Measurements from ENCODE around the gene GH1. TPM values are rescaled to one million over a fixed set of nuclear protein-coding genes. Genes with fewer than 3 reads are reported as not detected.
"Not testable (repeated sequence)": the region's sequence is repeated elsewhere in the genome, so short reads cannot be mapped to it uniquely, and the experiment has no call there.

The GH1 gene
- not detected for total RNA-seq
- not detected for polyA plus RNA-seq

- H3K36me3 ChIP-seq (ENCODE audit: control insufficient read depth in 4 of 4, insufficient read depth in 3 of 4, low read depth in 1 of 4, low read length in 3 of 4); DNase-seq (ENCODE audit: low spot score); H3K4me1 ChIP-seq (ENCODE audit: control insufficient read depth in 4 of 4, insufficient read depth in 4 of 4, low read length in 3 of 4); H3K9ac ChIP-seq (ENCODE audit: low read depth in 1 of 2, low read length in 2 of 2); H3K9me3 ChIP-seq (ENCODE audit: control insufficient read depth in 4 of 4, low read length in 3 of 4); H3K4me3 ChIP-seq (ENCODE audit: low read depth in 1 of 3, low read length in 3 of 3); H3K27me3 ChIP-seq (ENCODE audit: control insufficient read depth in 4 of 4, insufficient read depth in 4 of 4, low read length in 3 of 4); H3K27ac ChIP-seq (ENCODE audit: low read depth in 1 of 2, low read length in 2 of 2): not testable (repeated sequence)
- 49% methylated on average over 10 of the region's 10 CpGs for WGBS
Observed at GRCh38 chr17:63918789-63919305, at the start of gene GH1. Gene GH1, minus strand, starts transcription at chr17:63918839. Its CDS starts 63 bp downstream, at chr17:63918776.

DNA sequence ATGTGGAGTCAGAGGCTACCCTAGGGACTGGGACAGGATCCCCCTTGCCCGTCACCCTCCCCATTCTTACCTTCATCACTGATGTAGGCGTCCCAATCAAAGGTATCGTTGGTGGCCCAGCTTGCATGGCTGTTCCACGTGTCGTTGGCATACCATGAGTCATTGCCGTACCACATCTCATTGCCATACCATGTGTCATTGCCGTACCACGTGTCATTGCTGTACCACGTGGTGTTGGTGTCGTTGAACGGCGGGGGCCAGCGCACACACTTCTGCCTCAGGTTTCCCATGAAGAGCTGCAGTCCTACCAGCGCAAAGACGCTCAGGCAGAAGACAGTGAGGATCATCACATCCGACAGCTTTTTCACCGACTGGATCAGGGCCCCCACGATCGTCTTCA lies 49.3 kb upstream of the GH1 start:
- Histone ChIP-seq H3K4me3 (ENCODE audit: low read depth in 1 of 3, low read length in 3 of 3) (no peak overlapping the region), H3K9ac (ENCODE audit: low read depth in 1 of 2, low read length in 2 of 2) (no peak overlapping the region), H3K36me3 (ENCODE audit: control insufficient read depth in 4 of 4, insufficient read depth in 3 of 4, low read depth in 1 of 4, low read length in 3 of 4) (no peaks in the 10 kb centered on the region), H3K27me3 (ENCODE audit: control insufficient read depth in 4 of 4, insufficient read depth in 4 of 4, low read length in 3 of 4) (no peaks in the 10 kb centered on the region), H3K4me1 (ENCODE audit: control insufficient read depth in 4 of 4, insufficient read depth in 4 of 4, low read length in 3 of 4) (peaks cover 0 to under 1% (median 0%) of the 10 kb centered on the region in 4 donors), H3K9me3 (ENCODE audit: control insufficient read depth in 4 of 4, low read length in 3 of 4) (no peaks in the 10 kb centered on the region), H3K27ac (ENCODE audit: low read depth in 1 of 2, low read length in 2 of 2) (no peak overlapping the region)
- no peak for TF ChIP-seq SP1 (IDR thresholded peaks at IDR 0.05)
- TF ChIP-seq ATF3 (IDR thresholded peaks at IDR 0.05) = no peak
- no peak for TF ChIP-seq RXRA (IDR thresholded peaks at IDR 0.05)
- no peak for TF ChIP-seq HNF4G (IDR thresholded peaks at IDR 0.05)
- no peak for TF ChIP-seq TAF1 (conservative IDR thresholded peaks at IDR 0.05)
- TF ChIP-seq FOXA2 (IDR thresholded peaks at IDR 0.05) = no peak
- TF ChIP-seq NR2F2 (IDR thresholded peaks at IDR 0.05) = no peak
- no peak for TF ChIP-seq CTCF (IDR thresholded peaks at IDR 0.05; ENCODE audit: low read depth, low read length, missing input control)
- TF ChIP-seq, protein P1, sequence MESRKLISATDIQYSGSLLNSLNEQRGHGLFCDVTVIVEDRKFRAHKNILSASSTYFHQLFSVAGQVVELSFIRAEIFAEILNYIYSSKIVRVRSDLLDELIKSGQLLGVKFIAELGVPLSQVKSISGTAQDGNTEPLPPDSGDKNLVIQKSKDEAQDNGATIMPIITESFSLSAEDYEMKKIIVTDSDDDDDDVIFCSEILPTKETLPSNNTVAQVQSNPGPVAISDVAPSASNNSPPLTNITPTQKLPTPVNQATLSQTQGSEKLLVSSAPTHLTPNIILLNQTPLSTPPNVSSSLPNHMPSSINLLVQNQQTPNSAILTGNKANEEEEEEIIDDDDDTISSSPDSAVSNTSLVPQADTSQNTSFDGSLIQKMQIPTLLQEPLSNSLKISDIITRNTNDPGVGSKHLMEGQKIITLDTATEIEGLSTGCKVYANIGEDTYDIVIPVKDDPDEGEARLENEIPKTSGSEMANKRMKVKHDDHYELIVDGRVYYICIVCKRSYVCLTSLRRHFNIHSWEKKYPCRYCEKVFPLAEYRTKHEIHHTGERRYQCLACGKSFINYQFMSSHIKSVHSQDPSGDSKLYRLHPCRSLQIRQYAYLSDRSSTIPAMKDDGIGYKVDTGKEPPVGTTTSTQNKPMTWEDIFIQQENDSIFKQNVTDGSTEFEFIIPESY (IDR thresholded peaks at IDR 0.05) = no peak
- TF ChIP-seq, protein P2, sequence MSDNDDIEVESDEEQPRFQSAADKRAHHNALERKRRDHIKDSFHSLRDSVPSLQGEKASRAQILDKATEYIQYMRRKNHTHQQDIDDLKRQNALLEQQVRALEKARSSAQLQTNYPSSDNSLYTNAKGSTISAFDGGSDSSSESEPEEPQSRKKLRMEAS (IDR thresholded peaks at IDR 0.05) = no peak
- TF ChIP-seq FOXA1 (IDR thresholded peaks at IDR 0.05) = no peak
- TF ChIP-seq GABPA (IDR thresholded peaks at IDR 0.05 in 1 of 2, conservative IDR thresholded peaks at IDR 0.05 in 1 of 2) = no peak
- no peak for TF ChIP-seq JUND (IDR thresholded peaks at IDR 0.05)
- no peak for TF ChIP-seq RAD21 (IDR thresholded peaks at IDR 0.05)
- no peak for TF ChIP-seq YY1 (IDR thresholded peaks at IDR 0.05)
- TF ChIP-seq EGR1 (IDR thresholded peaks at IDR 0.05; ENCODE audit: low read depth in 2 of 2) = no peak
- DNase-seq (ENCODE audit: low spot score) = no peak
- WGBS = 87% methylated on average over 19 of the region's 19 CpGs
